GM21723 (cell line): Measurements from ENCODE around the gene ACAP3.

Source experiments
- ATAC-seq: cut with Tn5 transposase; IDR thresholded peaks from one replicate; pipeline ENCODE4 v1.9.1; 2021; ENCODE audit warnings: mild to moderate bottlenecking, moderate library complexity; ENCODE audit not compliant: unreplicated experiment

Gene ACAP3

DNA sequence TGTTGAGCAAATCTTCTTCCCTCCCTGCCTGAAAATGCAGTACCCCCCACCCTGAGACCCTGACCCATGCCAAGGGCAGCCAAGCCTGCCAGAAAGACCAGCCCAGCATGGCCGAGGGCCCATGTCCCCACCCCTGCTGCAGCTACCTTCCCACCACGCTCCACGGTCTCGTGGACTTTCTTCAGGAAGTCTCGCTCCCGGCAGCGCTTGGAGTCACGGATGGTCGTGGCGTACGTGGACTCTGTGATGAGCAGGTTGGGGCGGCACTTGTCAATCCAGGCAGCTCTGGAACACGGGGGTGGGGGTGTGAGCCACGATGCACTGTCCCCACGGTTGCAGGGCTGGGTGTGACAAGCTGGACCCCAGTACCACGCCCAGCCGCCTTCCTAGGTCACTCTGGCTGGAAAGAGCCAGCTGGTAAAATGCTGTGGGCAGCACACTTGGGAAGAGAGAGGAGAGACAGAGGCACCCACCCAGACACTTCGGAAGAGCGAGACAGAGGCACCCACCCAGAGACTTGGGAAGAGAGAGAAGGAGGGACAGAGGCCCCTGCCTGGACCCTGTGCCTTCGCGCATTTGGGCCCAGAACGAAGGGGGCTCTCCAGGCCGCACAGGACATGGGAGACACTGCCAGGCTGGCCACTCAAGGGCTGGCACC lies 7.1 kb upstream of the ACAP3 start:
- ATAC-seq: no peak

DNA sequence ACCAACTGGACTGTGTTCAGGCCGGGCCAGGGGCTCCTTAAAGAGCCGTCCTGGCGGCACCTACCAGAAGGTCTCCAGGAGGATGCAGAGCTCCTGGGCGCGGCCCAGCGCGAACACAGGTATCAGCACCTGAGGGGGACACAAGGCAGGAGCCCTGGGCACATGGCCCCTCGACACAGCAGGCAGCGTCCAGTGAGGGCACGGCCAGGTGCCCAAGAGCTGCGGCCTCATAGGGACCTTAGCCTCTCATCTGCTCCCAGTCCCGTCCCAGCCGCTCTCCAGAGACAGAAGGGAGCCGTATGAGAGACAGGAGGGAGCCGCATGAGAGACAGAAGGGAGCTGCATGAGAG lies 6.5 kb upstream of the ACAP3 start:
- ATAC-seq: no peak

DNA sequence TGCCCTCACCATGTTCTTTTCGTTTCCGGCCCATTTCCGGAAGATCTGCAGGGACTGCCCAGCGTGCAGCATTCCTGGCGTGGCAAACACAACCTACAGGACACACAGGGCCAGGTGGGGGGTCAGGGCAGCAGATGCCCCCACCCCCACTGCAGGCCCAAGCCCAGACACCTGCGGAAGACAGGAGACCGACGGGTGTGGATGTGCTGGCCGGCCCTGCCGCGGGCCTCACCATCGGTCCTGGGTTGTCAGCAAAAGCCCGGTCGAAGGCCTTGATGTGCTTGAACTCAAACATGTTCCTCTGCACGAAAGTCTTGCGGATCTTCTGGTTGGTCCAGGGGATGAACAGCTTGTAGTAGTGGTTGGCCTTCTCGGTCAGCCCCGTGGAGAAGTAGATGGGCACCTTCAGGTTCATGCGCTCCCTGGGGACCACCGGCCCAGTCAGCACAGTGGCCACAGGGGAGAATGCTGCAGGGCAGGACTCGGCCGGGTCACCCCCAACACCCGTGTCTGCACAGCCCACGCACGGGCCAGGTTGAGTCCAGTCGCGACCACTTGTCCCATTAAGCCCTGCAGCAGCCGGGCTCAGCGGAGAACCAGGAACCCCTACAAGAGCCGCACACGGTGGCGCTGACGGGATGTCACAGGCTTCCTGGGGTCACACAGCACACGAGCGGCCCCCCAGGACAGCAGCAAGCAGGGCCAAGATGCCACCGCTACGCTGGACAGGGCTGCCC lies 5.9 kb upstream of the ACAP3 start:
- no peak for ATAC-seq

DNA sequence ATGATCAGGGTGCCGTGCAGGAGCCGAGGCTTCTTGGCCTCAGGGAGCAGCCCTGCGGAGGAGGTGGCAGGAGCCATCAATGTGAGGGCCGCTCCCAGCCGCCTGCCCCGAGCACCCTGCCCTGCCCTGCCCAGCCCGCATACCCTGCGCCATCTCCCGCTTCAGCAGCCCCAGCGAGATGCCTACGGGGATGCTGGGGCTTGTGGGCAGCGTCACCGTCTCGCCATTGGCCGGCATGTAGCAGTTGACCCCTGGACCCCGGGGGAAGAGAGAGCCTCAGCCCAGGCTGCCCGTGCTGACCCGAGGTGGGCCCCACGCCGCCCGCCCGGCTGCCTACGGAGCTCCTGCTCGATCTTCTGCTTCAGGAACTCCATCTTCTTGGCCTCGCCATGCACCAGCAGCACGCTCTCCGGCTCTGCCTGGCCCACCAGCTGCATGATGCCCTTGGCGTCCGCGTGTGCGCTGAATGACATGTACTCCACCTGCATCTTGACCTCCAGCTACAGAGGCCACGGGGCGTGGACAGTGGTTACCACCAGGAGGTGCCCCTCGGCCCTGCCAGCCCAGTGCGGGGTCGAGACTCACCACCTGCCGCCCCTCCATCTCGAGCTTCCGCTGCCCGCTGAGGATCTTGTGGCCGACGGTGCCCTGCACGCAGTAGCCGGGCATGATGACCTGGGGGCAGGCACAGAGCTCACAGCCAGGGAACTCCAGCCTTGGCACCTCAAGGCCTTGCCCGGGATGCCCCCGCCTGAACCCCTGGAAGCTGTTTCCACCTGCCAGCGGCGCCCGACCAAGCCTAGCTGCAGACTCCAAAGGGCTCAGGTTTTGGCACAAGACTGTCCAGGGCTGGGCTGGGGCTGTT lies 5.0 kb upstream of the ACAP3 start:
- no peak for ATAC-seq

DNA sequence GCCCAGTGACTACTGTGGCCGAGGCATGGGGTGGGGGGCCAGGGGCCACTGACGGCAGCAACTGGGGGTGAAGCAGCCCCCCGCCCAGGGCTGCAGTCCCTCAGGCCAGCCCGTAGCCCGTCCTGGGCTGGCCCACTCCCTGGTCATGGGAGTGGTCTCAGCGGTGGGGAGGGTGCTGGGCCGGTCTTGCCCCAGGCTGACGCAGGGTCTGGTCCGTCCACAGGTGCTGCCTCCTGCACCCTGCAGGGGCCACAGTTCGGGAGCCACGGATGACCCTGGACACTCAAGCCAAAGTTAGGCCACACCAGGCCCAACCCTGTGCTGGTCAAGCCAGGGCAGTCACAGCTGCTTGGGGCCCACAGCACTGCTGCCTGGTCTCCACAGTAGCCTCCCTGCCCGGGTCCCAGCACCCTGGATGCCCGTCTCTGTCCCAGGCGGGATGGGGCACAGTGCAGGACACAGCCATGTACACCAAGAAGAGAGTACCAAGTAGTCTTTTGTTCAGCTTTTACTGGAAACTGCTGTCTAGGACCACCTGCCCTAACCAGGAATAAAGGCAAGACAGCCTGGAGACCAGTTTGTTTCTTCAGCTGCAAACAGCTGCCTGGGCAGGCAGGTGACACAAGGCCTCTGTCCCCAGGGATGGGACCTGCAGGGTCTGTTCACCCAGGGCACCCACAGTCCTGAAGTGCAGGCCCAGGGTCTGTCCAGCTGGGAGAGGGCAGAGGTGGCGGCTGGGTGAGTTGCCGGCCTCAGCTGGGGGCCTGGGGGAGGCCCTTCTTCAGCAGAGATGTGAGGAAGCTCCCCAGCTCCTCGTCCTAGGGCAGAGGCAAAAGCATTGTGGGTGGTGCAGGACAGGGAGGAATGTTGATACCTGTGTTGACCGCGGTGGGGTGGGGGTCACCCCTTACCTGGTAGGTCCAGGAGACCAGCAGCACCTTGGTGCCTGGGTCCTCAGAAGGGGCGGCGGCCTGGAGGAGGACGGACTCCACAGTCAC lies 3.7 kb upstream of the ACAP3 start:
- no peak for ATAC-seq

DNA sequence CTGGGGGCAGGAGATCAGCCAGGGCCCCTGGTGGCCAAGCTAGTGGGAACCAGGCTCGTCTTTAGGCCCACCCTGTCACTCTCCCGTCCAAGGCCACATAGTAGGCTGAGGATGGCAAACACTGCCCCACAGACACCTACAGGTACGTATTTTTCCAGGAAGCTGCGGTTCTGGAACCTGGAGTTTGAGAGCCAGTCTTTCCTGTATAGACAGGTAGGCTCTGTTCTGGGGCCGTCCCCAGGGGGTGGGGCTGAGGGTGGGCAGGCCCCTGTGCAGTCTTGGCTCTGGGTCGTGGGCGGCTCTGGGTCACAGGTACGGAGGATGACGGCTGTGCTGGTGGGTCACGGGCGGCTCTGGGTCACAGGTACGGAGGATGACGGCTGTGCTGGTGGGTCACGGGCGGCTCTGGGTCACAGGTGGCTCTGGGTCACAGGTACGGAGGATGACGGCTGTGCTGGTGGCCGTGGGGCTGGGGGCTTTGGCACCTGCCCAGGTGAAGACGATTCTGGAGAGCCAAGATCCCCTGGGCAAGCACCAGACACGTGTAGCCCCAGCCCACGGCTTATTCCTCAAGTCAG lies 2.8 kb upstream of the ACAP3 start:
- no peak for ATAC-seq

DNA sequence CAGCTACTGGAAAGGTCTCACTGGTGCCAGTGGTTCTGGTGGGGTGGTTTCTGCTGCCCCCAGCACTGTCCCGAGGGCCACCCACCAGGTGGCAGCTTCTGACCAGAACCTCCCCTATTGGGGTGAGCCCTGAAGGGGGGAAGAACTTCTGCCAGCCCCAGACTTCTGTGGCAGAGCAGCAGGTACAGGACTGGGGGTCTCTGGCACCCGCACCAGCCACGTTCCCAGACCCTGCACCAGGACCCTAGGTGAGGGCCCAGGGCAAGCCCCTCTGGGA lies 2.3 kb upstream of the ACAP3 start:
- ATAC-seq: no peak

DNA sequence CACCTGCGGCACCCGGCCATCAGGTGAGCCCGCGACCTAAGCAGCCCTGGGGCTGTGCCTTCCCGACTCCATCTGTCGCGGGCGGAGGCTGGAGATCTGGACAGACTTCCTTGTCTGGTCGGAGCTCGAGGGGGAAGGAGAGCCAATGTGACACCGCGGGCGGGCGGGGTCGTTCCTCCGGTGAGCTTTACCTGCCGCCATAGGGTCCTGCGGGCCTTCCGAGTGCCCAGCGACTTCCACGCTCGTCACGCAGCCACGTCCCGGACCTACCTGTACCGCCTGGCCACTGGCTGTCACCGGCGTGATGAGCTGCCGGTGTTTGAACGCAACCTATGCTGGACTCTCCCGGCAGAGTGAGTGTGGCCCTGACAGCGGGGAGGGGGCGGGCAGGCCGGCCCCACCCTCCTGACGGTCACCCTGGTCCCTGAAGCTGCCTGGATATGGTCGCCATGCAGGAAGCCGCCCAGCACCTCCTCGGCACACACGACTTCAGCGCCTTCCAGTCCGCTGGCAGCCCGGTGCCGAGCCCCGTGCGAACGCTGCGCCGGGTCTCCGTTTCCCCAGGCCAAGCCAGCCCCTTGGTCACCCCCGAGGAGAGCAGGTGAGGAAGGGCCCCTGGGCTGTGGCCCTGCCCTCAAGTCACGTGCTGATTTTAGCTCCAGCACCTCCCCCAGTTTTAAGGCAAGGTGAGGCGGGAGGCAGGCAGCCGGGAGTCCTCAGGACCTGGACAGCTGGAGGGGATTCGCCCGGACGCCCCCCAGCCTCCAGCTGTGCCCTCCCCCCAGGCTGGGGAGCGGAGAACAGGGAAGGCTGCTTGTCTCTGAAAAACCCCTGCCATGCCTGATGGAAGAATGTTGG lies 1.8 kb upstream of the ACAP3 start:
- ATAC-seq: no peak

DNA sequence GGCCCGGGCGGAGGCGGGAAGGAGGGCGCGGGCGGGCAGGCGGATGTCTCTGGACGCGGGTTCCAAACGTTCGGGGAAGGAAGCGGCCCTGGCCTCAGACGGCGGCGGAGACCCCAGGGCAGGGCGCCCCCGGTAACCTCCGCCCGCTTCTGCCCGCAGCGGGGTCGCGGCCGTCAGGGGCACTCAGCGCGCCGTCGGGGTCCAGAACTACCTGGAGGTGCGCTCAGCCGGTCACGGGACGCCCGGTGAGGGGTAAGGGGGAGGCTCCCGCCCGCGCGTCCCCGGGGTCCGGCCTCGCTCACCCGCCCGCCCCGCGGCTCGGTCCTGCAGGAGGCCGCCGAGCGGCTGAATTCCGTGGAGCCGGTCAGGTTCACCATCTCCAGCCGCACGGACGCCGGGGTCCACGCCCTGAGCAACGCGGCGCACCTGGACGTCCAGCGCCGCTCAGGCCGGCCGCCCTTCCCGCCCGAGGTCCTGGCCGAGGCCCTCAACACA lies 1.1 kb upstream of the ACAP3 start:
- ATAC-seq: no peak

DNA sequence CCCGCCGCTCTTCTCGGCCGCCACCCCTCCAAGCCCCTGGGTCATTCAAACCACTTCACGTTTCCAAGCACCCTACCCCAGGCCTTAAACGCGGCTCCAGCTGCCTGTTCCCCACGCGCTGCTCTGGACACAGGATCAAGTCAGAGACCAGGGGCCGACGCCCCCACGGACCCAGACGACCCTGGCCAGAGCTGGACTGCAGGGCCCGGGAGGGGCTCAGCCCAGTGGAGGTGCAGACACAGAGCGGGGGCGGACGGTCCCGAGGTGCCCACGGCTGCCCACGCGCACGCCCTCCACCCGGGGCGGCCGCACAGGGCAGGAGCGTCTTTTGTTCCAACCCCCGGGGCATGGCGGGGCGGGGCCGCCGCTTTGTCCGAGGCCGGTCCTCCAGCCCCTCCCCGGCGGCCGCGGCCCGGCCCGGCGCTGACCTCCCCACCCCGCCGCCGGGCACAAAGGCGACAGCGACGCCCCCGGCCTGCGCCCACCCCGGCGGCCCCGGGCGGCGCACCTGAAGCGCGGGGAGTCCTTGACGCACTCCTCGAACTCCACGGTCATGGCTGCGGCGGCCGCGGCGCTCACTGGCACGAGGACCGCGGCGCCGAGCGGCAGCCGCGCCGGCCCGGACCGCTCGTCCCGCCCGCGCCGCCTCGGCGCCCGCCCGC lies 338 bp downstream of the ACAP3 start:
- peak; percentile 1 for ATAC-seq

DNA sequence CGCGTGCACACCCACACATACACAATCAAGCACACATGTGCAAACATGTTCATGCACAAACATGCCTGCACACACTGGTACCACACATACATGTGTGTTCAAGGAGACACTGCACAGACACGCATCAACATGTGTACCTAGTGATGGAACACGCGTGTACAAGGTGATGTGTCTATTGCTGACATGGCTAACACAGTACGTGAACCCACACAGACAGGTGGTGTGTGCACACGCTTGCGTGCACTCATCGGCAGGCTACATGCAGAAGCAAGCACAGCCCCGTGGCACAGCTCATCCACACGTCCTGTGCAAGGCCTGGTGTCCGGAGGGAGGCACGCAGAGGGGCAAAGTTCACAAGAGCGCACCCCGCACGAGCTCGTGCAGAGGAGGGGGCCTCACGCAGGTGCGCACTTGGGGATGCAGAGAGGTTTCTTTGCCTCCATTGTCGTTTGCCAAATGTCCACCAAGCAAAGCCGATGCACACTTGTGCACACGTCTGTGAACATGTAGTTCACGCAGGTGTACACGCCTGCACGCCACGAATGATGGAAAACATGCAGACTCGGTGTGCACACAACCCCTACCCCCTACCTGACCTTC lies 969 bp downstream of the ACAP3 start:
- no peak for ATAC-seq

DNA sequence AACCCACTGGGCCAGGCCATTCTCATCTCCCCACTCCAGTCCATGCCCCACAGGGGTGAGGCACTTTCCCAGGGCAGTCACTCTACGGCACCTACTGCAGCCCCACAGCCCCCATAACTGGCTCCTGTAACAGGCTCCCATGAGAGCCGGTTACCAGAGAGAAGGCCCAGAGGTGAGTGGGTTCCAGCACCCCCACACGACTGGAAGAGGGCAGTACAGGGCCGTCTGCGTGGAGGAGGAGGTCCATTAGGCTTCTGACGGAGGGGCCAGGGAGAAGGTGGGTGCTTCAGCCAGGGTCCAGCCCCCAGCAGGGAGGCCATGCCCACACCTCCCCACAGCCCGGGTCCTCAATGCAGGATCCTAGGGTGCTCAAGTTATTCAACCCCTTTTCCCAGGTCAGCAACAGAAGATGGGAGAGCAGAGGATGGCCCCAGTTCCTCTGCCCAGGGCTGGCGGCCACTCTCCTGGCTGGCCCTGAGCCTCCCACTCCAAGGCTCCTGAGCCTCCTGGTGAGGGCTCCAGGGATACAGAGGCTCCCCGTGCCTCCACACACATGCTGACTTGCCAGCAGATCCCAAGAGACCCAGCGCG lies 1.6 kb downstream of the ACAP3 start:
- no peak for ATAC-seq

DNA sequence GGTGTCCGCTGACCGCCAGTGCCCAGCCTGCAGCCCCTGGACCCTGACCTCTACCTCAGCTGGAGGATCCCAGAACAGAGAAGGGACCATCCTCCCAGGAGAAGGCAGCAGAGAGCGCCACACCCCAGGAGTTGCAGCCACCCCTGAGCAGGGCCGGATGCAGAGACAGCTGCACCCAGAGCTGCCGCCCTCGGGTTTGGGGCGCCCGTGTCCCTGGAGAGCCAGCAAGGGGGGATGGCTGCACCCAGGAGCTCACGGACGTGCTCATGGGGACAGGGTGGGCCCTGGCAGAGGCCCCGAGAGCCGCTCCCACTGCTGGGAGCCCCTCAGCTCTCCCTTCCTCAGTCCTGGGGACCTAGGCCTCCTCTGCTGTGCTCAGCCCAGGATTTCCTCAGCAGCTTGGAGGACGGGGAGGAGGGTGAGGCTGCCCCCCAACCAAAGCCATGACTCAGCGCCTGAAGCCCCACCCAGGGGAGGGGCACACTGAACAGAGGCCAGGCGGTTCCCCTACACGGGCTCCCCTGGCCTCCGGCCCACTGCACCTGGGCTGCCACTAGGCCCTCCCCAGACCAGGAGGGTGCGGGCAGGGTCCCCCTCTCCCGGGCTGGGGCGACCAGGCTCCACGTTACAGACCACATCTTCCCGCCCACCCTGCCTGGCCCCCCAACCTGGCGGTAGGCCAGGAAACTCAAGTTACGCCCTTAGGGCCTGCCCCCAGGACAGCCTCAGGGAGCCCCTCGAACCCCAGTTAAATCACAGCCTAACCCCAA lies 2.2 kb downstream of the ACAP3 start:
- ATAC-seq: no peak

DNA sequence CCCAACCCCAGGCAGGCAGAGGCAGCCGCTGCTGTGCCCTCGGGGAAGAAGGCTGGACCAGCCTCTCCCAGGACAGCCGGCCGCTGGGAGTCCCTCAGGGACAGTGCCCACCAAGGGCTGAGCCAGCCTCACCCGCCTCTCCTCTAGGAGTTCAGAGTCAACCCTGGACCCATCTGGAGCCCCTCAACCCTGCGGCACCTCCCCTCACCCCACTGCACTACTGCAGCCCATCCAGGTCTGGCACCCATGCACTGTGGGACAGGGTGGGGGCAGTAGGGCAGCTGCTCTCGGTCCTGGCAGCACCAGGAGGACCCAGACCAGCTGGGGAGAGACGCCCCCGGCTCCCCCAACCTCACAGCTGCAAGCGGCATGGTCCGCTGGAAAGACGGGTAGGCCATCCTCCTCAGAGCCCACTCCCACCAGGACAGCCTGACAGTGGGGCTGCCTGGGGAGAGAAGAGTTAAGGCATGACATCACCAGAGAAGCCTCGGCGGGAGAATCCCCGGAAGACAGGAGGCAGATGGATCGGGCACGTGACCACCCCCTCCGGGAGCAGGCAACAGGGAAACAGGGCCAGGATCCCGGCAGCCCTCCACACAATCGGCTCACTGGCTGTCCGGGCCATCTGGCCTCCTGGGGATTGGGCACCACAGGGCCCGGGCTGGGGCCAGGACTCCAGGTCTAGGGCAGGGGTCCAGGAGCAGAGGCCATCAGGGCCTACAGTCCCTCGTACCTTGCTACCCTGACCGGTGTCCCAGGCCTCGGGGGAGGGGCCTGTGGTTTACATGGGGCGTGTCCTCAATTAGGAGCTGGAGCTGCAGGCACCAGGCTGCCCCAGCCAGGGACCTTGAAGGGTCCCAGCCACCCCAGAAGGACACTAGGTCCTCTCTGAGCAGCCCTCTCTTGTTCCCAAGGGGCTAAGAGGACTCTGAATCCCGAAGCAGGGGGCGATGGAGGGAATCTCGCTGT lies 3.1 kb downstream of the ACAP3 start:
- ATAC-seq: no peak

DNA sequence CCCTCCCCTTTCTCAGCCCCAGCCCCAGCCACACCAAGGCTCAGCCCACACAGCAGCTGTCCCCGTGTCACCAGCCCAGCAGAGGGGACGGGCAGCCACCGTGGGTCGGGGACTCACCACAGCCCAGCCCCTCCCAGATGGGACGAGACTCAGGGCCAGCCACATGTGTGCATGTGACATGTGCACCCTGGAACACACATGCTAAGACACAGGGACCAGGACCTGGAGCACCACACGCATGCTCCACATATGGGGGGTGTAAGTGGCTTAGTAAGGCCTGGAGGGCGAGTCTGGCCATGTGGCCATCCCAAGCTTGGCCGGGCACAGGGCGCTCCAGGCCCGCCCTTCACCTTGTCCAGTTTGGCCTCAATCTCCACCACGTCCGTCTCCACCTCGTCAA lies 4.0 kb downstream of the ACAP3 start:
- no peak for ATAC-seq

DNA sequence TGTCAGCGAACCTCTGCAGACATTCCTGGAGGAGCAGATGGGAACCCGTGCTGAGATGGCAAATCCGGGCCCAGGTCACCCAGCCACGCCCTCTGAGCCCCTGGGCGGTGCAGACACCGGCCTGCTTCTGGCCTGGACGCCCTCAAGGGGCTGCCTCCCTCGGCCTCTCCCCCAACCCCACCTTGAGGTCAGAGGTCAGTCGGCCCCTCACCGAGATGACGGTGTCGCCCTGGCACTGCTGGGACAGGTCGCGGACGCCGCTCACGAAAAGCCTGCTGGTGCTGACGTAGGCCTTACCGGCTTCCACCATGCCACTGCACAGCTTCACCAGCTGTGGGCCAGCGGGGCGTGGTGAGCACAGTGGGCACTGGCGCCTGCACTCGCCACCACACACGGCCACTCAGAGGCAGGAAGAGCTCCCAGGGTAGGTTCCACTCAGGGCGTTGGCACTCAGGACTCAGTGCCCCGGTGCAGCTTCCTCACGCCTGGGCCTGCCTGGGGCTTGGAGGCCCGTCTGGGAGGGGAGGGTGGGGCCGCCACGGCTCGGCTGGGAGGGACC lies 4.7 kb downstream of the ACAP3 start:
- ATAC-seq: no peak
